ENCODE measurements around the gene RUSC1.

The RUSC1 gene

GRCh38 chr1:155296661-155297060 lies 24.0 kb upstream of the RUSC1 start:
- no peak for DNase-seq

- DNase-seq, result no peak
These were observed 23.3 kb upstream of the RUSC1 start for GRCh38 chr1:155297384-155297783.

DNA sequence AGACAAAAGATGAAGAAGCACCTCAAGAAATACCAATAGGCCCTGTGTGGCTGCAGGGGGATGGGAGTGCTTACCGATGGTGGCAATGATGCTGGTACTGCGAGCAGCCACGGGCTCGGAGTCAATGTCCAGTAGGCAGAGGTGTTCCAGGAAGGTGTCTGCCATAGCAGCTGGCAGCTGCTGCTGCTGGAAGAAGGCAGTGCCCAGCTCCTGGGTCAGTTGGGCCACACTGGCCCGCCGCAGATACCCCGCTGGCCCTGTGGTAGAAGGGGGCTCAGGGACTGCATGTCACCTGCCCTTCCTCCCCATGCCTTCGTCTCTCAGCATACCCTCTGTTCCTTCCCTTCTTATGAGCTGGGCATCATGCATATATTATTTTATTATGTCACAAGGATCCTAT lies 20.7 kb upstream of the RUSC1 start:
- no peak for DNase-seq

GRCh38 chr1:155300553-155301329 lies 20.0 kb upstream of the RUSC1 start:
- no peak for DNase-seq

DNA sequence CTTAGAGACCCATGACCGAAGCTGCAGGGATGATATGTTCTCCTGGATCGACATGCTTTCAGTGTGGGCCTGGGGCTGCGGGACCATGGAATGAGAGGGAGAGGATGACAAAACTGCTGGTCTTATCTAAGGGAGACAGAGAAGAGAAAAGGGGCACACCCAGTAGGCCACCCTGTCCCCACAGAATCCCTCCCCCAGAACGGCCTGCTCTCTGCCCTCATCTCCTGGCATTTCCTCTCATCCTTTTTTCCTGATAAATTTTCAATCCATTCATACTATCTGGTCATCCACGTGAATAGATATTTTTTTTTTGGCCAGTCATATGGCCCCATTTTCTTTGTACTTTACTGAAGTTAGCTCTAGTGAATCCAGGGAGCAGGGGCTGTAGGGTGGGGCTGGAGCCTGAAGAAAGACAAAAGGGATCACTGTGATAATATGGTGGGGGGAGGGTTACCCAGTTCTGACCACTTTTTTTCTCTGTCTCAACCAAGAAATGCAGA lies 19.3 kb upstream of the RUSC1 start, which contains the start of gene PKLR:
PKLR (minus strand) TSS at position 97 of the 500 bp plus-strand sequence; CDS start at position 54, 43 bp downstream.
- no peak for DNase-seq

DNA sequence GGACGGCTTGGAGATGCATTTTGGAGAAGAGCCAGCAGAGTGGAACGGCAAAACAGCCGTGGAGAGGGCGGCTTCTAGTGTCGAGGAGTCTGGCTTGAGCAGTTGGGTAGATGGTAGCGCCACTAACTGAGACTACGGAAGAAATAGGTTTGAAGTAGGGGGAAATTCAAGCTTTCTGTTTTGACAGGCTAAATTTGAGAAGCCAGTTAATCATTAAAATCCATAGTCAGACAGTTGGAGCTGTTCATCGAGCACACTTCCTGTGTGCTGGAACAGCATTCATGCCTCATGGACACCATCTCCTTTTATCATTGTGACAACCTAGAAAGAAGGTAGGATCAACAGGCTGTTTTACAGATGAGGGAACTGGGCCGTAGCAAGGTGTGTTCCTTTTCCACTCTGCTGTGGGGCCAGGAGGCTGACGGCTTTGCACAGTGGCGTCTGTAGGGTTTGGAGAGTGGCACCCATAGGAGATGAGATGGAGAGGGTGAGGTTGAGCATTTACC lies 16.1 kb upstream of the RUSC1 start:
- no peak for DNase-seq

GRCh38 chr1:155305881-155306391 lies 14.8 kb upstream of the RUSC1 start:
- DNase-seq, result no peak

DNA sequence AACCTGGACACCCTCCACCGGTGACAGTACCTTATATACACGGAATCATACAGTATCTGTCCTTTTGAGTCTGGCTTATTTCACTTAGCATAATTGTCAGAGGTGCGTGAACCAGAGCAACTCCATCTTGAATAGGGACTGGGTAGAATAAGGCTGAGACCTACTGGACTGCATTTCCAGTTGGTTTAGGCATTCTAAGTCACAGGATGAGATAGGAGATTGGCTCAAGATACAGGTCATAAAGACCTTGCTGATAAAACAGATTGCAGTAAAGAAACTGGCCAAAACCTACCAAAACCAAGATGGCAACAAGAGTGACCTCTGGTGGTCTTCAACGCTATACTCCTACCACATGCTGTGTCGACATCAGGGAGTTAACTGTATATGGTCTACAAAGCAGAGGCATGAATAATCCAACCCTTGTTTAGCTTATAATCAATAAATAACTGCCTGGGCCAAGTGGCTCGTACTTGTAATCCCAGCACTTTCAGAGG lies 13.4 kb upstream of the RUSC1 start:
- DNase-seq, result no peak

- peak; percentile 80 to 99 for DNase-seq
These were observed 11.9 kb upstream of the RUSC1 start, which contains the start of gene FDPS for GRCh38 chr1:155308493-155309422. Gene FDPS (plus strand): TSS chr1:155308866. CDS start chr1:155309790, 924 bp downstream.

DNA sequence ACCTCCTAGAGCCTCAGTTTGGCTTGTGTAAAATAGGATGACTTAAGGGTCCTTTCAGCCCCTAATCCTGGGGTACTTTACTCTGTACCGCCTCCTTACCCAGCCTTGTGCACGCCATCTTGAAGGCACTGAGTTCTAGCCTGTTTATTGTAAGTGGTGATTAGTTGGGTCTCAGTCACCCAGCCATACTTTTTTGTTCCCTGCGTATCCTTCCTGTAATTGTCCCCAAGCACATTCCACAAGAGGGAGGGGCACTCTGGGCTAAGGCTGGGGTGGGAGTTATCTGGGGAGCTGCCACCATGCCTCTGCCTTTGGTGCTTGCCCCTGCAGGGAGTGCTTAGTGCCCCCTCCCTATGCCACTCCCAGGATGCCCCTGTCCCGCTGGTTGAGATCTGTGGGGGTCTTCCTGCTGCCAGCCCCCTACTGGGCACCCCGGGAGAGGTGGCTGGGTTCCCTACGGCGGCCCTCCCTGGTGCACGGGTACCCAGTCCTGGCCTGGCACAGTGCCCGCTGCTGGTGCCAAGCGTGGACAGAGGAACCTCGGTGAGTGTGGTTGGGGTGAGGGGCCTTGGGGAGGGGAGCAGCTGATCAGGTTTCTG lies 11.2 kb upstream of the RUSC1 start:
- no peak for DNase-seq

DNA sequence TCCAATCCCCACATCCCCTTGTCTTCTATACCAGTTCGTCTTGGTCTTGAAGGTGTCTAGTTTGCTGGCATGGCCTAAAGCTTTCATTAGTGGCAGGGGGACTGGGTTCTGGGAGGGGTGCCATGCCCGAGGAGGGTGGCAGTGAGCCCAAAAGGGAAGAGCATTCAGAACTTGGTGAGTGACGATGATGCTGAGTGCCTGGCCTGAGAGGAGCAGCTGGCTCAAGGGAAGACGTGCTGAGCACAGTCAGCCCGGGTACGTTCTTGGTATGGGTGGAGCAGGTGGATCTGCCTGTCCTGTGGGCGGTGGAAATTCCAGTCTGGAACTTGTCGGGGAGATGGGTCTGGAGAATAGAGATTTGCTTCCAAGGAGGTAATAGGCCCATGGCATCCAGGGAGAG lies 7.4 kb upstream of the RUSC1 start:
- no peak for DNase-seq

GRCh38 chr1:155316922-155317321 lies 3.8 kb upstream of the RUSC1 start:
- DNase-seq, result no peak

- no peak for DNase-seq
These were observed 2.6 kb upstream of the RUSC1 start for GRCh38 chr1:155318082-155318481.

DNA sequence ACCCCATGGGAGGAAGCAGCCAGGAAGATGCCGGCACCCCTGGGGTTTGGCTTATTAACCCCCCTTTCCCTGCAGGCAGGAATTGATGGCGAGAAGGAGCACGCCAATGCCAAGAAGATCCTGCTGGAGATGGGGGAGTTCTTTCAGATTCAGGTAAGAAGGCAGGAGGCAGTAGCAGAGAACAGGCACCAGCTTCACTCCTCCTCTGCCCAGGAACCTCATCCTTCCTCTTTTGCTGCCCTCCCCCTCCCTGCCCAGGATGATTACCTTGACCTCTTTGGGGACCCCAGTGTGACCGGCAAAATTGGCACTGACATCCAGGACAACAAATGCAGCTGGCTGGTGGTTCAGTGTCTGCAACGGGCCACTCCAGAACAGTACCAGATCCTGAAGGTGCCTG lies 1.2 kb upstream of the RUSC1 start:
- DNase-seq, result no peak

- no peak for DNase-seq
These were observed 442 bp upstream of the RUSC1 start for GRCh38 chr1:155320252-155320651.

- no peak for DNase-seq
These were observed 1.2 kb downstream of the RUSC1 start for GRCh38 chr1:155321639-155322503.

DNA sequence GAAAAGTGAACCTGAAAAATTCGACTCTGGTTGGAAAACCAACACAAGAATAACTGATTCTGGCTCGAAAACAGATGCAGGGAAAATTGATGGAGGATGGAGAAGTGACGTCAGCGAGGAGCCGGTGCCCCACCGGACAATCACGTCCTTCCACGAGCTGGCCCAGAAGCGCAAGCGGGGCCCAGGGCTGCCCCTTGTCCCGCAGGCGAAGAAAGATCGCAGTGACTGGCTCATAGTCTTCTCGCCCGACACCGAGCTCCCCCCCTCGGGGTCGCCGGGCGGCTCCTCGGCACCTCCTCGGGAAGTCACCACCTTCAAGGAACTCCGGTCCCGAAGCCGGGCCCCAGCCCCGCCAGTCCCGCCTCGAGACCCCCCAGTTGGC lies 1.9 kb downstream of the RUSC1 start:
- no peak for DNase-seq

- peak; percentile 75 to 79 for DNase-seq
These were observed 2.4 kb downstream of the RUSC1 start for GRCh38 chr1:155322953-155323728.

DNA sequence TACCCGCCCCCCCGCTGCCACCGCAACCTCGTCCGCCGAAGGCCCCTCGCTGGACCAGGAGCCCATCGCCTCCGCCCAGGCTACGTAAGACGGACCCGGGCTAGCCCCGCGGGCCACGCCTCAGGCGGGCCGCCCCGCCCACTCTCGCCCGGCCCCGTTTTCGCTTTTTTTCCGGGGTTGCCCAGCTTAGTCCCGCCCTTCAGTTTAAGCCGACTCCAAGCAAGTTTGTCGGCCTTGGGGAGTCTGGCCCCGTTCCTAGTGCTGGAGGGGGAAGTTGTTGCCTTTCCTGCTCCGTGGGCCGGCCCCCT lies 3.0 kb downstream of the RUSC1 start:
- DNase-seq, result peak; percentile 31 to 94

DNA sequence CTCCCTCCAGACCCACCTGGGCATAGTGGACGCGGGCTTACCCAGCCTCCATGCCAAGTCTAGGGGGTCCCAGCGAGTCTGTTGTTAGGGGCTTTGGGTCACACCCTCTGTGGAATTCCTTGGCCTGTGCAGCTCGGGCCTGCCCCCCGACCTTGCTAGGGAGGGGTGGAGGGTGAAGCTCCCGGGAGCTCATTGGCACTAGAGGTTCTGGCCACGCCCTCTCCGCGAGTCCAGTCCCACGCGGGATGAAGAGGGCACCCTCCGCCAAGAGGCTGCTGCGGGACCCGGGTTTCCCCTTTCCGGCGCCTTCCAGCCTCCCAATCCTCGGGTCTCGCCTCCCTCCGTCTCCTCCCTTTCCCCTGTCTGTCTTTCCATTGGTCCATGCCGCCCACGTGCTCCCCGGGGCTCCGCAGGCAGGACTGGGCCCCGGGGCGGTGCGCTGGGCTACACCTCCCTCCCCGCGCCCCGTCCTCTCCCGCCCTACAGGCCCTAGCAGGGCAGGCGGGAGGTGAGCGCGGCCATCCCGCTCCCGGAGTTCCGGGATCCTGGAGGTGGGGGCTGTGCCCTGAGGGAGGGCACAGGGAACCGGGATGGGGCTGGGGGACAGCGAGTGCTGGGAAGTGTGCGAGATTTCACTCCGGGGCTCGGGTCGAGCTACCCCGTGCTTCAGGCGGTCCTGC lies 3.5 kb downstream of the RUSC1 start:
- peak; percentile 88 to 95 for DNase-seq
